ENCODE data around the gene TAF13.

DNA sequence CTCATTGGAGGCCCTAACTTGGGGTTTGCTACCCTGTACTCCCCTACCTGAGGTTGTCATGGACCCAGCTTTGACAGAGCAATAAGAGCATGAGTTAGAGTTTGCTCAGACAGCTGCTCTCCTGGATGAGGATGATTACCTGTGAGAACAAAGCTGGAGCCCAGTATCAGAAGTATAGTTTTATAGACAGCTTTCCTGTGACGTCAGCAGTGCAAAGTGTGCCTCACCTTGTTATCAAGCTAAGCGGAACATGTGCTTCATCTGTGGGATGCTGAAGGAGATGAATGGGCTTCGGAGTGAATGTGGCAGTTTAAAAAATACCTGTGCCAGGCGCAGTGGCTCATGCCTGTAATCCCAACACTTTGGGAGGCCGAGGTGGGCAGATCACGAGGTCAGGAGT lies 28.5 kb downstream of the TAF13 start:
- TF ChIP-seq, protein P1, sequence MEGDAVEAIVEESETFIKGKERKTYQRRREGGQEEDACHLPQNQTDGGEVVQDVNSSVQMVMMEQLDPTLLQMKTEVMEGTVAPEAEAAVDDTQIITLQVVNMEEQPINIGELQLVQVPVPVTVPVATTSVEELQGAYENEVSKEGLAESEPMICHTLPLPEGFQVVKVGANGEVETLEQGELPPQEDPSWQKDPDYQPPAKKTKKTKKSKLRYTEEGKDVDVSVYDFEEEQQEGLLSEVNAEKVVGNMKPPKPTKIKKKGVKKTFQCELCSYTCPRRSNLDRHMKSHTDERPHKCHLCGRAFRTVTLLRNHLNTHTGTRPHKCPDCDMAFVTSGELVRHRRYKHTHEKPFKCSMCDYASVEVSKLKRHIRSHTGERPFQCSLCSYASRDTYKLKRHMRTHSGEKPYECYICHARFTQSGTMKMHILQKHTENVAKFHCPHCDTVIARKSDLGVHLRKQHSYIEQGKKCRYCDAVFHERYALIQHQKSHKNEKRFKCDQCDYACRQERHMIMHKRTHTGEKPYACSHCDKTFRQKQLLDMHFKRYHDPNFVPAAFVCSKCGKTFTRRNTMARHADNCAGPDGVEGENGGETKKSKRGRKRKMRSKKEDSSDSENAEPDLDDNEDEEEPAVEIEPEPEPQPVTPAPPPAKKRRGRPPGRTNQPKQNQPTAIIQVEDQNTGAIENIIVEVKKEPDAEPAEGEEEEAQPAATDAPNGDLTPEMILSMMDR (IDR thresholded peaks at IDR 0.05): no peak
- no peak for TF ChIP-seq ZFX (IDR thresholded peaks at IDR 0.05; ENCODE audit: borderline replicate concordance)

Data from 22Rv1 (cell line).